Esophagus (tissue), 2 donors: ENCODE data around the gene ADH7. TPM values are rescaled to one million over a fixed set of nuclear protein-coding genes. Genes with fewer than 3 reads are reported as not detected.

Source experiments
- H3K27ac ChIP-seq, 2 donors: one replicate each; pipeline ENCODE4 v1.5.1; 2013; ENCODE audit warnings: low read depth in 2 of 2, mild to moderate bottlenecking in 2 of 2, inconsistent platforms in 1 of 2, low read length in 1 of 2, moderate library complexity in 1 of 2
- H3K27me3 ChIP-seq, 2 donors: one replicate each; pipeline ENCODE4 v1.6.1; 2013; ENCODE audit warnings: low read length in 2 of 2, control low read depth in 1 of 2, mild to moderate bottlenecking in 1 of 2; ENCODE audit not compliant: insufficient read depth in 2 of 2, control insufficient read depth in 1 of 2
- H3K36me3 ChIP-seq, 2 donors: one replicate each; pipeline ENCODE4 v1.6.1; 2013; ENCODE audit warnings: low read length in 1 of 2; ENCODE audit not compliant: control insufficient read depth in 2 of 2, insufficient read depth in 2 of 2
- H3K4me1 ChIP-seq, 2 donors: one replicate each; pipeline ENCODE4 v1.6.1; 2013; ENCODE audit warnings: low read length in 1 of 2; ENCODE audit not compliant: control insufficient read depth in 2 of 2, insufficient read depth in 2 of 2
- H3K4me3 ChIP-seq, 2 donors: one replicate each; pipeline ENCODE4 v1.5.1; 2013; ENCODE audit warnings: low read length in 2 of 2, mild to moderate bottlenecking in 2 of 2, low read depth in 1 of 2, moderate library complexity in 1 of 2
- H3K9me3 ChIP-seq, 2 donors: one replicate each; pipeline ENCODE4 v1.6.1; 2013; ENCODE audit warnings: mild to moderate bottlenecking in 2 of 2, low read depth in 1 of 2, low read length in 1 of 2, moderate library complexity in 1 of 2; ENCODE audit not compliant: control insufficient read depth in 2 of 2, insufficient read depth in 1 of 2
- WGBS, 2 donors: extraction: QIAGEN DNeasy Blood & Tissue Kit; methylation state at CpG; one replicate each; pipeline ENCODE4 v1.1.7; 2013; 5-methylcytosine and 5-hydroxymethylcytosine counted together
- polyA plus RNA-seq, 2 donors: library from polyadenylated mRNA; stranded (reverse); fragments of 200-250 nt; gene quantifications; one replicate each; pipeline ENCODE4 v1.2.3, GENCODE V29; 2013
- donor health status: healthy with polysubstance abuse.
- donor health status: Bipolar disorder and iron deficiency.

The ADH7 gene
- polyA plus RNA-seq, 2 donors: 208 to 250 TPM

GRCh38 chr4:99405433-99406115, 29.6 kb downstream of the ADH7 start:
- Histone ChIP-seq H3K4me1 (peaks cover 0 to 4% of the 10 kb centered on the region in 2 donors), H3K4me3 (no peak overlapping the region), H3K27ac (peak overlapping the region; percentile 11 to 37), H3K36me3 (peaks cover 0 to 3% of the 10 kb centered on the region in 2 donors), H3K9me3 (no peaks in the 10 kb centered on the region), H3K27me3 (no peaks in the 10 kb centered on the region)
- WGBS, 2 donors: 38 to 39% methylated on average over 6 of the region's 6 CpGs

- Histone ChIP-seq H3K27ac (peak overlapping the region; percentile 30 to 40), H3K36me3 (no peaks in the 10 kb centered on the region), H3K9me3 (no peaks in the 10 kb centered on the region), H3K4me3 (no peak overlapping the region), H3K27me3 (no peaks in the 10 kb centered on the region), H3K4me1 (no peaks in the 10 kb centered on the region)
- 40 to 48% methylated on average over 4 of the region's 4 CpGs for WGBS, 2 donors
These were observed 30.4 kb downstream of the ADH7 start for GRCh38 chr4:99404595-99405287.

GRCh38 chr4:99403380-99404184, 31.6 kb downstream of the ADH7 start:
- WGBS, 2 donors: 46 to 62% methylated on average over 5 of the region's 5 CpGs
- no peaks in the 10 kb centered on the region for H3K36me3 ChIP-seq
- no peak overlapping the region for H3K4me3 ChIP-seq
- H3K4me1 ChIP-seq: no peaks in the 10 kb centered on the region
- no peaks in the 10 kb centered on the region for H3K27me3 ChIP-seq
- no peak overlapping the region for H3K27ac ChIP-seq
- no peaks in the 10 kb centered on the region for H3K9me3 ChIP-seq

- no peaks in the 10 kb centered on the region for H3K27me3 ChIP-seq
- 94 to 95% methylated on average over 3 of the region's 3 CpGs for WGBS, 2 donors
- H3K4me3 ChIP-seq: no peak overlapping the region
- H3K4me1 ChIP-seq: no peaks in the 10 kb centered on the region
- H3K9me3 ChIP-seq: no peaks in the 10 kb centered on the region
- H3K36me3 ChIP-seq: no peaks in the 10 kb centered on the region
- no peak overlapping the region for H3K27ac ChIP-seq
These were observed 32.4 kb downstream of the ADH7 start for GRCh38 chr4:99402765-99403164.

GRCh38 chr4:99400831-99401230, 34.3 kb downstream of the ADH7 start:
- no peaks in the 10 kb centered on the region for H3K36me3 ChIP-seq
- H3K4me3 ChIP-seq: no peak overlapping the region
- H3K4me1 ChIP-seq: no peaks in the 10 kb centered on the region
- H3K9me3 ChIP-seq: no peaks in the 10 kb centered on the region
- no peaks in the 10 kb centered on the region for H3K27me3 ChIP-seq
- H3K27ac ChIP-seq: no peak overlapping the region

GRCh38 chr4:99399017-99399416, 36.1 kb downstream of the ADH7 start:
- Histone ChIP-seq H3K27ac (no peak overlapping the region), H3K27me3 (no peaks in the 10 kb centered on the region)

GRCh38 chr4:99395595-99396364, 39.4 kb downstream of the ADH7 start:
- H3K36me3 ChIP-seq: no peaks in the 10 kb centered on the region
- WGBS, 2 donors: 75 to 80% methylated on average over 3 of the region's 3 CpGs
- no peaks in the 10 kb centered on the region for H3K27me3 ChIP-seq
- no peak overlapping the region for H3K27ac ChIP-seq
- H3K4me1 ChIP-seq: no peaks in the 10 kb centered on the region
- H3K9me3 ChIP-seq: no peaks in the 10 kb centered on the region
- H3K4me3 ChIP-seq: no peak overlapping the region

More at GRCh38 chr4:99399017-99399416, 36.1 kb downstream of the ADH7 start:
- Histone ChIP-seq H3K4me3 (no peak overlapping the region), H3K36me3 (no peaks in the 10 kb centered on the region), H3K9me3 (no peaks in the 10 kb centered on the region), H3K4me1 (no peaks in the 10 kb centered on the region)
- WGBS, 2 donors: 48 to 50% methylated on average over 1 of the region's 1 CpG

GRCh38 chr4:99394896-99395295, 40.2 kb downstream of the ADH7 start:
- no peaks in the 10 kb centered on the region for H3K27me3 ChIP-seq
- H3K36me3 ChIP-seq: no peaks in the 10 kb centered on the region
- H3K27ac ChIP-seq: no peak overlapping the region
- H3K9me3 ChIP-seq: no peaks in the 10 kb centered on the region
- no peaks in the 10 kb centered on the region for H3K4me1 ChIP-seq
- H3K4me3 ChIP-seq: no peak overlapping the region

GRCh38 chr4:99390055-99390454, 45.1 kb downstream of the ADH7 start:
- H3K4me3 ChIP-seq: no peak overlapping the region
- 75 to 83% methylated on average over 1 of the region's 1 CpG for WGBS, 2 donors
- peaks cover 0 to 2% of the 10 kb centered on the region in 2 donors for H3K9me3 ChIP-seq
- no peaks in the 10 kb centered on the region for H3K27me3 ChIP-seq
- H3K27ac ChIP-seq: no peak overlapping the region
- peaks cover 0 to 3% of the 10 kb centered on the region in 2 donors for H3K4me1 ChIP-seq
- H3K36me3 ChIP-seq: no peaks in the 10 kb centered on the region
